HepG2 (cell line): ENCODE results near the gene SERPINB6. TPM values are rescaled to one million over a fixed set of nuclear protein-coding genes. Genes with fewer than 3 reads are reported as not detected.
A peak's percentile ranks its signal among the peaks of the same experiment; 100 is the strongest.

Experiments
- ATAC-seq: fragments of 200-7000 bp; cut with Tn5 transposase; 3 replicates; pipeline ENCODE4 v1.9.1; 2020; ENCODE audit warnings: mild to moderate bottlenecking, moderate library complexity
- BruUV-seq: library from RNA; stranded (reverse); fragments of 400-500 nt; replicated peaks from 2 replicates; lab custom pipeline; 2021; lab: Mats Ljungman, UMichigan
- CTCF ChIA-PET: fragments of 300-600 bp; formaldehyde crosslinking; extraction: SDS; loops from one replicate; lab custom pipeline; 2021; ENCODE audit warnings: low total read pairs, inconsistent platforms, low intra/inter-chr PET ratio; lab: Yijun Ruan, JAX
- POLR2A ChIA-PET: fragments of 350-600 bp; sonication (Branson Sonifier 250); formaldehyde crosslinking; loops from one replicate; lab custom pipeline; 2020; ENCODE audit warnings: antibody characterized with exemption, inconsistent platforms; lab: Yijun Ruan, JAX
- DNase-seq: peaks from one replicate; pipeline ENCODE4 v3.0.0-alpha.2; 2015; ENCODE audit warnings: low spot score
- FAIRE-seq: peaks from 3 replicates; lab custom pipeline; 2011; peaks lifted over from hg19 to GRCh38; lab: Jason Lieb, UNC
- H2AFZ ChIP-seq: one replicate; pipeline ENCODE4 v1.6.1; 2011; ENCODE audit warnings: low read length, inconsistent platforms
- H3K27ac ChIP-seq: fragments of 300-600 bp; 3 replicates; pipeline ENCODE4 v1.8.0; 2011; ENCODE audit warnings: mixed run types, mild to moderate bottlenecking, mixed read lengths, low read length, inconsistent platforms; ENCODE audit not compliant: insufficient read depth; ENCODE audit errors: extremely low read length
- H3K27me3 ChIP-seq, 2 experiments: fragments of 200-600 bp in 1 of 2; 2 replicates in 1 of 2; 3 replicates in 1 of 2; pipeline versions ENCODE4 v1.6.0 to v1.8.0; 2011; ENCODE audit warnings: low read length in 2 of 2, mild to moderate bottlenecking in 2 of 2, moderate library complexity in 2 of 2, inconsistent platforms in 1 of 2; ENCODE audit not compliant: insufficient read depth in 2 of 2, control insufficient read depth in 1 of 2
- H3K36me3 ChIP-seq, 2 experiments: fragments of 200-600 bp in 1 of 2; replicated peaks in 1 of 2; 2 replicates in 1 of 2; 3 replicates in 1 of 2; pipeline versions ENCODE4 v1.5.1 to v1.8.0; 2011; ENCODE audit warnings: low read length in 2 of 2, inconsistent platforms in 1 of 2; ENCODE audit not compliant: insufficient read depth in 2 of 2, control insufficient read depth in 1 of 2
- H3K4me1 ChIP-seq: 2 replicates; pipeline ENCODE4 v1.5.1; 2012; ENCODE audit warnings: low read length, inconsistent platforms; ENCODE audit not compliant: insufficient read depth
- H3K4me2 ChIP-seq: 2 replicates; pipeline ENCODE4 v1.6.0; 2011; ENCODE audit warnings: low read depth, low read length, inconsistent platforms
- H3K4me3 ChIP-seq, 3 experiments: fragments of 200-600 bp in 1 of 3; sonication (generic), shearing (Covaris generic) in 1 of 3; replicated peaks in 1 of 3; 2 replicates each; pipeline ENCODE4 v1.5.1; 2011 to 2016; ENCODE audit warnings: low read length in 3 of 3, inconsistent platforms in 2 of 3, low read depth in 2 of 3, mild to moderate bottlenecking in 2 of 3, control low read depth in 1 of 3, mixed read lengths in 1 of 3; ENCODE audit not compliant: insufficient read depth in 1 of 3
- H3K79me2 ChIP-seq: one replicate; pipeline ENCODE4 v1.6.1; 2011; ENCODE audit warnings: low read length, inconsistent platforms; ENCODE audit not compliant: insufficient read depth
- H3K9ac ChIP-seq: 2 replicates; pipeline ENCODE4 v1.6.0; 2011; ENCODE audit warnings: mild to moderate bottlenecking, low read depth, low read length, inconsistent platforms; ENCODE audit not compliant: insufficient read depth
- H3K9me3 ChIP-seq: 2 replicates; pipeline ENCODE4 v1.5.1; 2012; ENCODE audit warnings: mild to moderate bottlenecking, low read length
- H4K20me1 ChIP-seq: 2 replicates; pipeline ENCODE4 v1.6.0; 2011; ENCODE audit warnings: inconsistent platforms, mild to moderate bottlenecking, low read length, moderate library complexity; ENCODE audit not compliant: insufficient read depth
- CCDC6 ChIP-seq: sonication (generic); formaldehyde crosslinking; IDR thresholded peaks from 2 replicates; pipeline ENCODE4 v1.8.1; 2022; ENCODE audit warnings: mild to moderate bottlenecking, missing genetic modification reagents, moderate library complexity
- CEBPG ChIP-seq: IDR thresholded peaks from 2 replicates; pipeline ENCODE4 v1.6.1; 2016
- DNMT1 ChIP-seq: sonication (generic); formaldehyde crosslinking; IDR thresholded peaks from 2 replicates; pipeline ENCODE4 v1.5.1; 2020; ENCODE audit warnings: mild to moderate bottlenecking, missing genetic modification reagents
- ESRRA ChIP-seq: sonication (generic); formaldehyde crosslinking; IDR thresholded peaks from 2 replicates; pipeline ENCODE4 v1.5.1; 2020; ENCODE audit warnings: mild to moderate bottlenecking, low read depth, missing genetic modification reagents
- GATA4 ChIP-seq: sonication (generic); IDR thresholded peaks from 2 replicates; pipeline ENCODE4 v1.6.1; 2016; ENCODE audit warnings: antibody characterized with exemption, low read depth, borderline replicate concordance
- KLF13 ChIP-seq: sonication (generic); formaldehyde crosslinking; IDR thresholded peaks from 2 replicates; pipeline ENCODE4 v1.4.0; 2020; ENCODE audit warnings: mild to moderate bottlenecking, missing genetic modification reagents
- MAX ChIP-seq: IDR thresholded peaks from 2 replicates; pipeline ENCODE4 v1.6.1; 2012; ENCODE audit warnings: inconsistent platforms
- MTF1 ChIP-seq: sonication (generic); formaldehyde crosslinking; IDR thresholded peaks from 2 replicates; pipeline ENCODE4 v1.5.0; 2020; ENCODE audit warnings: missing genetic modification reagents
- MTF2 ChIP-seq: sonication (generic); formaldehyde crosslinking; IDR thresholded peaks from 2 replicates; pipeline ENCODE4 v1.5.0; 2020; ENCODE audit warnings: missing genetic modification reagents, borderline replicate concordance
- NCOR1 ChIP-seq: fragments of 200-600 bp; sonication (generic); IDR thresholded peaks from 2 replicates; pipeline ENCODE4 v1.7.0; 2017; ENCODE audit warnings: antibody characterized with exemption, low read length, borderline replicate concordance
- SIX4 ChIP-seq: sonication (generic); formaldehyde crosslinking; IDR thresholded peaks from 2 replicates; pipeline ENCODE4 v1.4.0; 2020; ENCODE audit warnings: missing genetic modification reagents
- SNAI1 ChIP-seq: sonication (generic); formaldehyde crosslinking; IDR thresholded peaks from 2 replicates; pipeline ENCODE4 v1.5.0; 2020; ENCODE audit warnings: mild to moderate bottlenecking, missing genetic modification reagents, borderline replicate concordance
- SRSF1 ChIP-seq: fragments of 200-400 bp; formaldehyde crosslinking; optimal IDR thresholded peaks from 2 replicates; pipeline ENCODE3; 2017; ENCODE audit warnings: mild to moderate bottlenecking, low read depth, low read length, moderate library complexity
- ZBTB3 ChIP-seq: sonication (generic); formaldehyde crosslinking; IDR thresholded peaks from 2 replicates; pipeline ENCODE4 v1.4.0; 2020; ENCODE audit warnings: low read depth, mild to moderate bottlenecking, moderate library complexity, missing genetic modification reagents, borderline replicate concordance
- ZBTB42 ChIP-seq: sonication (generic); formaldehyde crosslinking; IDR thresholded peaks from 2 replicates; pipeline ENCODE4 v1.5.0; 2020; ENCODE audit warnings: mild to moderate bottlenecking, missing genetic modification reagents
- ZFAT ChIP-seq: sonication (generic); formaldehyde crosslinking; conservative IDR thresholded peaks from 2 replicates; pipeline ENCODE4 v1.8.1; 2023; ENCODE audit warnings: missing genetic modification reagents, inconsistent platforms
- ZMAT5 ChIP-seq: sonication (generic); formaldehyde crosslinking; IDR thresholded peaks from 2 replicates; pipeline ENCODE4 v1.5.0; 2020; ENCODE audit warnings: mild to moderate bottlenecking, low read depth, missing genetic modification reagents, borderline replicate concordance
- ZNF235 ChIP-seq: sonication (generic); formaldehyde crosslinking; IDR thresholded peaks from 2 replicates; pipeline ENCODE4 v1.8.1; 2023; ENCODE audit warnings: mild to moderate bottlenecking, missing genetic modification reagents, borderline replicate concordance
- ZNF251 ChIP-seq: sonication (generic); formaldehyde crosslinking; IDR thresholded peaks from 2 replicates; pipeline ENCODE4 v1.9.0; 2021; ENCODE audit warnings: mild to moderate bottlenecking, missing genetic modification reagents
- ZNF619 ChIP-seq: sonication (generic); formaldehyde crosslinking; IDR thresholded peaks from 2 replicates; pipeline ENCODE4 v1.4.0; 2020; ENCODE audit warnings: mild to moderate bottlenecking, missing genetic modification reagents
- ZNF737 ChIP-seq: sonication (generic); formaldehyde crosslinking; IDR thresholded peaks from 2 replicates; pipeline ENCODE4 v1.5.0; 2020; ENCODE audit warnings: missing genetic modification reagents, mild to moderate bottlenecking, borderline replicate concordance
- ZNF75D ChIP-seq: sonication (generic); formaldehyde crosslinking; IDR thresholded peaks from 2 replicates; pipeline ENCODE4 v1.8.1; 2023; ENCODE audit warnings: missing genetic modification reagents, mild to moderate bottlenecking, borderline replicate concordance
- WGBS: methylation state at CpG from one replicate; pipeline ENCODE4 v1.1.6; 2017; ENCODE audit warnings: low lambda C conversion rate; 5-methylcytosine and 5-hydroxymethylcytosine counted together
- in situ Hi-C: cut with HindIII; loops from 2 replicates; pipeline ENCODE4 v1.10.0; 2017; ENCODE audit warnings: low pct_unique_long_range_greater_than_20kb; ENCODE audit not compliant: extremely low pct_ligation_motif_present
- intact Hi-C: fragments of 100-400 bp; cut with micrococcal nuclease; formaldehyde crosslinking; loops from one replicate; pipeline ENCODE4 v1.10.0; 2022; ENCODE audit not compliant: unreplicated experiment
- polyA plus RNA-seq, 8 experiments: library from polyadenylated mRNA; depleted of rRNA in 3 of 8; stranded (reverse) in 7 of 8; unstranded in 1 of 8; fragments of >200 nt; fragmentation: Illumina TruSeq in 4 of 8; extraction: Trizol in 4 of 8; gene quantifications; 2 replicates each; pipeline versions ENCODE4 v1.2.1 to v1.2.3, GENCODE V29; 2011 to 2016; ENCODE audit warnings: low read depth in 4 of 8, missing spikeins in 1 of 8, mixed read lengths in 1 of 8; ENCODE audit not compliant: insufficient read depth in 1 of 8
- total RNA-seq, 5 experiments: library from RNA; depleted of rRNA; stranded (reverse); fragments of >200 nt; fragmentation: Illumina TruSeq; extraction: Trizol; gene quantifications; 2 replicates each; pipeline ENCODE4 v1.2.3, GENCODE V29; 2016; ENCODE audit warnings: low read depth in 1 of 5
- TF ChIP-seq, protein P1 (sequence below): sonication (generic); formaldehyde crosslinking; IDR thresholded peaks from 2 replicates; pipeline ENCODE4 v1.8.1; 2023; ENCODE audit warnings: mild to moderate bottlenecking, missing genetic modification reagents, borderline replicate concordance

The SERPINB6 gene
- total and polyA plus RNA-seq, 2 of the 13 experiments (the other 11 are each of a cell fraction or from before 2014, with no cell fraction given) = 38.2 to 61.3 TPM

- TF ChIP-seq KLF13 = peak; percentile 44; the same call in 1 of the 2 replicates
- TF ChIP-seq MTF1 (CRISPR knock-in tag) = peak; percentile 5; the same call in 1 of the 2 replicates
- no peak; the same call in 1 of the 2 replicates for TF ChIP-seq CCDC6 (CRISPR knock-in tag)
- peak; percentile 79 for TF ChIP-seq MAX
- TF ChIP-seq ZNF75D (CRISPR knock-in tag) = no peak; the same call in 1 of the 2 replicates
- 0 out of 2 replicates have a peak, but pooled peaks have one; percentile 13 for TF ChIP-seq NCOR1
- 0 out of 2 replicates have a peak, but pooled peaks have one; percentile 80 for TF ChIP-seq DNMT1
- TF ChIP-seq SRSF1 = peak; percentile 92
- TF ChIP-seq, all 625 proteins: peak for 370
Measured at GRCh38 chr6:2988426-2989331, 17.3 kb upstream of the SERPINB6 start (continued).

DNA sequence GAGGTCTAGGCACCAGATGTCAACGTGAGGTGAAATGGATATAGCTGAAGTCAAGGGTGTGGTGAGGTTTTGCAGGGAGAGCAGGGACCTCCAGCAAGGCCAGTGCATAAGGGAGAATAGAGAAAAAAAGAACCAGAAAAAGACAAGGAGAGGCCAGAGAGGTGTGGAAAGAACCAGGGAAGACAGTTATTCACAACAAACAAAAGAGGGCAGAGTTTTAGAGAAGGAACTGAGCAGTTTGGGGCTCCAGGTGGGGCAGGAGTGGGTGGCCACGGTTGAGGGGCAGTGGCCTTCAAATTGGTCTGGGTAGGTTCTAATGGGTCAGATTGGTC is 16.7 kb upstream of the SERPINB6 start:
- H3K9me3 ChIP-seq = no peaks in the 10 kb centered on the region
- ATAC-seq (no peak), FAIRE-seq (no peak), DNase-seq (no peak)
- BruUV-seq = no TSS peak
- H3K4me3 ChIP-seq = peak overlapping the region; percentile 72 to 81 (median 78)
- no peaks in the 10 kb centered on the region for H4K20me1 ChIP-seq
- peak overlapping the region; percentile 84 for H3K4me2 ChIP-seq
- ChIA-PET POLR2A (interaction anchor here (0.9 to 5.0 kb wide), 15 partner anchors 8 to 197 kb away, joined by 3 to 118 read pairs (median 22); partner anchors contain the start of genes NQO2, RIPK1, SERPINB1 and SERPINB6), CTCF (interaction anchor here (1.1 to 4.4 kb wide), 4 partner anchors 35 to 197 kb away, joined by 3 to 60 read pairs (median 6); no protein-coding TSS in a partner anchor)
- no peaks in the 10 kb centered on the region for H3K36me3 ChIP-seq
- WGBS = 0% methylated on average over 2 of the region's 2 CpGs
- H3K27me3 ChIP-seq = no peaks in the 10 kb centered on the region; a peak in 2 of 5 replicates
- H3K4me1 ChIP-seq = peaks cover 56% of the 10 kb centered on the region
- peak overlapping the region; percentile 74 for H2AFZ ChIP-seq
- no peaks in the 10 kb centered on the region for H3K79me2 ChIP-seq
- in situ Hi-C loops (loop anchor here (5.0 kb wide), 1 partner anchor 36 kb away; no protein-coding TSS in a partner anchor), intact Hi-C loops (loop anchor here (1.0 to 2.0 kb wide), 4 partner anchors 17 to 197 kb away; partner anchors contain the start of gene SERPINB6)
- H3K27ac ChIP-seq = peak overlapping the region; percentile 96
- peak overlapping the region; percentile 94 for H3K9ac ChIP-seq
- TF ChIP-seq ZBTB42 (CRISPR knock-in tag) (no peak), ZFAT (CRISPR knock-in tag) (no peak), GATA4 (0 out of 2 replicates have a peak, but pooled peaks have one; percentile 1), ZNF737 (CRISPR knock-in tag) (no peak; the same call in 1 of the 2 replicates), CEBPG (CRISPR knock-in tag) (no peak), ZBTB3 (CRISPR knock-in tag) (0 out of 2 replicates have a peak, but pooled peaks have one; percentile 53), ESRRA (peak; percentile 7; the same call in 1 of the 2 replicates), MTF2 (CRISPR knock-in tag) (peak; percentile 30; the same call in 1 of the 2 replicates), SNAI1 (CRISPR knock-in tag) (peak; percentile 11; the same call in 1 of the 2 replicates), ZNF251 (CRISPR knock-in tag) (no peak), ZNF619 (0 out of 2 replicates have a peak, but pooled peaks have one; percentile 2), ZMAT5 (no peak), ZNF235 (no peak), SIX4 (peak; percentile 4; the same call in 1 of the 2 replicates)
- TF ChIP-seq, protein P1, sequence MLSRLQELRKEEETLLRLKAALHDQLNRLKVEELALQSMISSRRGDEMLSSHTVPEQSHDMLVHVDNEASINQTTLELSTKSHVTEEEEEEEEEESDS (CRISPR knock-in tag) = 0 out of 2 replicates have a peak, but pooled peaks have one; percentile 39
